Fibroblast of villous mesenchyme (primary cell): ENCODE measurements around the gene TMEM17. TPM values are rescaled to one million over a fixed set of nuclear protein-coding genes. Genes with fewer than 3 reads are reported as not detected.

Source experiments
- DNase-seq: peaks from one replicate; pipeline ENCODE4 v3.0.0-alpha.2; 2010; ENCODE audit warnings: low read depth
- H3K4me3 ChIP-seq: 2 replicates; pipeline ENCODE4 v1.5.1; 2011; ENCODE audit warnings: low read depth, mild to moderate bottlenecking, low read length
- total RNA-seq: library from RNA; depleted of rRNA; stranded (reverse); fragments of >200 nt; gene quantifications from 2 replicates; pipeline ENCODE4 v1.2.3, GENCODE V29; 2012
- TF ChIP-seq, protein P1 (sequence below): IDR thresholded peaks from 2 replicates; pipeline ENCODE4 v1.5.1; 2012; ENCODE audit warnings: low read depth, mild to moderate bottlenecking, low read length; ENCODE audit not compliant: insufficient read depth

TMEM17 gene
- total RNA-seq, 1 donor, result 3.0 TPM

DNA sequence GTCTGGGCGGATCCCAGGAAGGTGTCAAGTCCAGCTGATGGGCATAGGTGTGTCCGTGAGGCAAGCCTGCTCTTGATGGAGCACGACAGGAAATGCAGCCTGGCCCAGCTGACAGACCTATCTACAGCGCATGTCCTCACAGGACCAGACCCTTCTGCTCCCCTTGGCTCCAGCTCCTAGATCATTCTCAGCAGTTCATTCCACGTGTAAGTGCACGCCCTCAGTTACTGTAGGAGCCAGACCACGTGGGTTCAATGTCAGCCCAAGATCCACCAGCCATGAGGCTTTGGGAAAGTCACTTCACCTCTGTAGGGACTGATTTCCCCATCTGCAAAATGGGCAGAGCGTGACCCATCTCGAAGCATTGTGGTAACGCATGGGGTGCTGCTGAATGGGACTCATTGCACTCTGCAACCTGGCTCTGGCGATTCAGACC lies 47.8 kb downstream of the TMEM17 start:
- DNase-seq, result no peak
- H3K4me3 ChIP-seq, result no peak overlapping the region
- TF ChIP-seq, protein P1, sequence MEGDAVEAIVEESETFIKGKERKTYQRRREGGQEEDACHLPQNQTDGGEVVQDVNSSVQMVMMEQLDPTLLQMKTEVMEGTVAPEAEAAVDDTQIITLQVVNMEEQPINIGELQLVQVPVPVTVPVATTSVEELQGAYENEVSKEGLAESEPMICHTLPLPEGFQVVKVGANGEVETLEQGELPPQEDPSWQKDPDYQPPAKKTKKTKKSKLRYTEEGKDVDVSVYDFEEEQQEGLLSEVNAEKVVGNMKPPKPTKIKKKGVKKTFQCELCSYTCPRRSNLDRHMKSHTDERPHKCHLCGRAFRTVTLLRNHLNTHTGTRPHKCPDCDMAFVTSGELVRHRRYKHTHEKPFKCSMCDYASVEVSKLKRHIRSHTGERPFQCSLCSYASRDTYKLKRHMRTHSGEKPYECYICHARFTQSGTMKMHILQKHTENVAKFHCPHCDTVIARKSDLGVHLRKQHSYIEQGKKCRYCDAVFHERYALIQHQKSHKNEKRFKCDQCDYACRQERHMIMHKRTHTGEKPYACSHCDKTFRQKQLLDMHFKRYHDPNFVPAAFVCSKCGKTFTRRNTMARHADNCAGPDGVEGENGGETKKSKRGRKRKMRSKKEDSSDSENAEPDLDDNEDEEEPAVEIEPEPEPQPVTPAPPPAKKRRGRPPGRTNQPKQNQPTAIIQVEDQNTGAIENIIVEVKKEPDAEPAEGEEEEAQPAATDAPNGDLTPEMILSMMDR, result no peak

DNA sequence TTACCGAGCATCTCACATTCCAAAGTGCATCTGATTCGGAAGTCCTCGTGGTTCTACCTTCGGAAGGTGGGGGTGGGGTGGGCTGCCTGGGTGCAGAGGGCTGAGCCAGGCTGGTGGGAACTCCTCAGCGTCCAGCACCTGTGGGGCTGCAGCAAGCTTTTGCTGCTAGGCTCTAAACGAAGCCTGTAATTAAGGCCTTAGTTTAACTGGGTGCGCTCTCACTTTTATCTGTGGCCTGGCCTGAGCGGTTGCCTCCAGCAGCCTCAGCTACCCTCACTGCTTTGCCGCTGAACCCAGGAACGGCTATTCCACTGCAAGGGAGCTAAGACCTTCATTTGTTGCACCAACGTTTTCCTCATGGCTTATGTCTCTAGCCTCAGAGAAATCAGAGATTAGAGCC lies 48.4 kb downstream of the TMEM17 start:
- peak overlapping the region; percentile 65 for H3K4me3 ChIP-seq
- DNase-seq, result no peak
- TF ChIP-seq, protein P1, result no peak

GRCh38 chr2:62456721-62457539 lies 49.1 kb downstream of the TMEM17 start:
- TF ChIP-seq, protein P1, result peak; percentile 90
- peak overlapping the region; percentile 65 for H3K4me3 ChIP-seq
- peak; percentile 46 for DNase-seq

DNA sequence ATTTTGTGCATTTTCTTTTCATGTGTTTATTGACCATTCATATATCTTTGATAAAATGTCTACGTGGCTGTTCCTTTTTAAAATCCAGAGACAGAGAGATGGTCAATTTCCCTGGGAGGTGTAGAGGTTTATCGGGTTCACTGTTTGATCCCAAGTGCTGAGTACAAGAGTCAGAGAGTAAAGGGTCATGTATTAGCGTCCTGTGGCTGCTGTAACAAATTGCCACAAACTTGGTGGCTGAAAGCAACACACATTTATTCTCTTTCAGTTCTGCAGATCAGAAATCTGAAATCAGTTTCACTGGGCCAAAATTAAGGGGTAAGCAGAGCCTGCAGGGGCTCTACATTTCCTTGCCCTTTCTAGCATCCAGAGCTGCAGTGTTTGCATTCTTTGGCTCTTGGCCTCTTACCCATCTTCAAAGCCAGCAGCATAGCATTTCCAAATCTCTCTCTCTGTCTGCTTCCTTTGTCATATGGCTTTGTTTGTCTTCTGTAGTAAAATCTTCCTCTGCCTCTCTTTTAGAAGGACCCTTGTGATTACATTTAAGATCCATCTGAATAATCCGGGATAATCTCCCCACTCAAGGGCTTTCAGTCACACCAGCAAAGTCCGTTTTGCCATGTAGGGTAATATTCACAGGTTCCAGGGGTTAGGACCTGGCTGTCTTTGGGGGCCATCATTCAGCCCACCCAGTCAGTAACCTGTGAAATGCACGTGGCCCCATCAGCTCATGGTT lies 49.9 kb downstream of the TMEM17 start:
- no peak for DNase-seq
- no peak overlapping the region for H3K4me3 ChIP-seq
- TF ChIP-seq, protein P1, result no peak

- TF ChIP-seq, protein P1, result no peak
- no peak overlapping the region for H3K4me3 ChIP-seq
- DNase-seq, result no peak
Measured at GRCh38 chr2:62453955-62454354, 52.0 kb downstream of the TMEM17 start.

GRCh38 chr2:62452701-62453454 lies 53.1 kb downstream of the TMEM17 start:
- TF ChIP-seq, protein P1, result no peak
- DNase-seq, result no peak
- no peak overlapping the region for H3K4me3 ChIP-seq
